Sigmoid colon (tissue), 7 donors: Measurements from ENCODE around the gene SLC1A2. TPM values are rescaled to one million over a fixed set of nuclear protein-coding genes. Genes with fewer than 3 reads are reported as not detected.

Experiments used
- DNase-seq: peaks from one replicate; pipeline ENCODE4 v3.0.0-alpha.2; 2019
- H3K27ac ChIP-seq, 4 donors: fragments of 200-600 bp; sonication (generic); one replicate each; pipeline ENCODE4 v1.5.1; 2016 to 2019; ENCODE audit warnings: mild to moderate bottlenecking in 1 of 4
- H3K27me3 ChIP-seq, 3 donors: fragments of 200-600 bp; sonication (generic); one replicate each; pipeline ENCODE4 v1.5.1; 2019; ENCODE audit warnings: mild to moderate bottlenecking in 1 of 3
- H3K36me3 ChIP-seq, 4 donors: fragments of 200-600 bp; sonication (generic); one replicate each; pipeline ENCODE4 v1.5.1; 2016 to 2019
- H3K4me1 ChIP-seq, 4 donors: fragments of 200-600 bp; sonication (generic); one replicate each; pipeline ENCODE4 v1.5.1; 2017 to 2019
- H3K4me3 ChIP-seq, 4 donors: fragments of 200-600 bp; sonication (generic); one replicate each; pipeline ENCODE4 v1.5.1; 2017 to 2019; ENCODE audit warnings: mild to moderate bottlenecking in 2 of 4, moderate library complexity in 1 of 4
- H3K9me3 ChIP-seq, 4 donors: fragments of 200-600 bp in 3 of 4; sonication (generic) in 3 of 4; one replicate each; pipeline versions ENCODE4 v1.5.1 to v1.6.1; 2013 to 2019
- CTCF ChIP-seq, 4 experiments: fragments of 450-650 bp in 3 of 4; fragments of 200-600 bp in 1 of 4; IDR thresholded peaks; one replicate each; pipeline ENCODE4 v1.5.1; 2016 to 2019; ENCODE audit warnings: antibody characterized with exemption in 4 of 4, mild to moderate bottlenecking in 3 of 4, moderate library complexity in 2 of 4
- EP300 ChIP-seq, 4 donors: sonication (generic); formaldehyde crosslinking; IDR thresholded peaks; one replicate each; pipeline ENCODE4 v1.6.1; 2017; ENCODE audit warnings: antibody characterized with exemption in 4 of 4
- POLR2A ChIP-seq, 2 donors: fragments of 450-650 bp; IDR thresholded peaks; one replicate each; pipeline ENCODE4 v1.6.1; 2016; ENCODE audit warnings: antibody characterized with exemption in 2 of 2, mild to moderate bottlenecking in 2 of 2, moderate library complexity in 2 of 2
- POLR2AphosphoS5 ChIP-seq, 4 donors: sonication (generic); formaldehyde crosslinking; IDR thresholded peaks; one replicate each; pipeline ENCODE4 v1.6.1; 2017; ENCODE audit warnings: antibody characterized with exemption in 4 of 4
- WGBS, 2 donors: extraction: QIAGEN DNeasy Blood & Tissue Kit; methylation state at CpG; one replicate each; pipeline ENCODE4 v1.1.7; 2013; 5-methylcytosine and 5-hydroxymethylcytosine counted together
- intact Hi-C: fragments of 100-400 bp; cut with DNase I; formaldehyde crosslinking; loops from one replicate; pipeline ENCODE4 v1.15.1; 2023
- polyA plus RNA-seq, 3 donors: library from polyadenylated mRNA; stranded (reverse); fragments of 200-250 nt; gene quantifications; one replicate each; pipeline ENCODE4 v1.2.3, GENCODE V29; 2013
- small RNA-seq, 3 donors: library from RNA; depleted of rRNA; stranded (forward); fragments of <200 nt; gene quantifications; one replicate each; pipeline ENCODE3, GENCODE V24; 2016
- total RNA-seq, 4 donors: library from RNA; depleted of rRNA; stranded (reverse); fragments of >200 nt; gene quantifications; one replicate each; pipeline ENCODE4 v1.1.0, GENCODE V29; 2016
- donor health status: healthy with polysubstance abuse.
- donor health status: Bipolar disorder and iron deficiency.
- donor health status: healthy.

The SLC1A2 gene
- total and polyA plus RNA-seq, 7 donors = 0.14 to 2.2 (median 0.48) TPM; not detected in 1

GRCh38 chr11:35208795-35209194, 210.6 kb downstream of the SLC1A2 start:
- Histone ChIP-seq H3K4me1 (peaks cover 0 to 9% (median 3%) of the 10 kb centered on the region in 4 donors), H3K4me3 (no peak overlapping the region), H3K9me3 (no peaks in the 10 kb centered on the region), H3K36me3 (peaks cover 0 to 24% (median 2%) of the 10 kb centered on the region in 4 donors), H3K27me3 (no peaks in the 10 kb centered on the region), H3K27ac (no peak overlapping the region)
- WGBS, 2 donors = 78 to 82% methylated on average over 4 of the region's 4 CpGs
- intact Hi-C loops = no loop called here
- TF ChIP-seq CTCF (IDR thresholded peaks at IDR 0.05) = no peak
- no peak for TF ChIP-seq EP300 (IDR thresholded peaks at IDR 0.05)
- TF ChIP-seq POLR2A (IDR thresholded peaks at IDR 0.05) = no peak
- no peak for TF ChIP-seq POLR2AphosphoS5 (IDR thresholded peaks at IDR 0.05)
- no peak for DNase-seq

- no peaks in the 10 kb centered on the region for H3K9me3 ChIP-seq
- no peak overlapping the region for H3K4me3 ChIP-seq
- 89 to 93% methylated on average over 10 of the region's 10 CpGs for WGBS, 2 donors
- TF ChIP-seq EP300 (IDR thresholded peaks at IDR 0.05) (no peak), POLR2AphosphoS5 (IDR thresholded peaks at IDR 0.05) (no peak), CTCF (IDR thresholded peaks at IDR 0.05) (no peak), POLR2A (IDR thresholded peaks at IDR 0.05) (no peak)
- peaks cover 0 to 9% (median 3%) of the 10 kb centered on the region in 4 donors for H3K4me1 ChIP-seq
- no peak for DNase-seq
- H3K36me3 ChIP-seq = peaks cover 0 to 24% (median 2%) of the 10 kb centered on the region in 4 donors
- no peaks in the 10 kb centered on the region for H3K27me3 ChIP-seq
- H3K27ac ChIP-seq = no peak overlapping the region
- intact Hi-C loops = no loop called here
These were observed 211.6 kb downstream of the SLC1A2 start for GRCh38 chr11:35207471-35208403.

GRCh38 chr11:35206616-35207015, 212.7 kb downstream of the SLC1A2 start:
- no peak overlapping the region for H3K4me3 ChIP-seq
- intact Hi-C loops = no loop called here
- WGBS, 2 donors = 93 to 99% methylated on average over 1 of the region's 1 CpG
- no peaks in the 10 kb centered on the region for H3K9me3 ChIP-seq
- peaks cover 0 to 29% (median 7%) of the 10 kb centered on the region in 4 donors for H3K36me3 ChIP-seq
- H3K27me3 ChIP-seq = no peaks in the 10 kb centered on the region
- TF ChIP-seq POLR2AphosphoS5 (IDR thresholded peaks at IDR 0.05) = no peak
- TF ChIP-seq CTCF (IDR thresholded peaks at IDR 0.05) = no peak
- no peak for TF ChIP-seq EP300 (IDR thresholded peaks at IDR 0.05)
- TF ChIP-seq POLR2A (IDR thresholded peaks at IDR 0.05) = no peak
- DNase-seq = no peak
- no peak overlapping the region for H3K27ac ChIP-seq
- H3K4me1 ChIP-seq = peaks cover 0 to 9% (median 3%) of the 10 kb centered on the region in 4 donors

- Histone ChIP-seq H3K27me3 (no peaks in the 10 kb centered on the region), H3K9me3 (no peaks in the 10 kb centered on the region), H3K36me3 (peaks cover 0 to 28% (median 11%) of the 10 kb centered on the region in 4 donors), H3K4me1 (peaks cover 0 to 9% (median 3%) of the 10 kb centered on the region in 4 donors), H3K4me3 (no peak overlapping the region), H3K27ac (no peak overlapping the region)
- DNase-seq = no peak
- 95 to 97% methylated on average over 5 of the region's 5 CpGs for WGBS, 2 donors
- intact Hi-C loops = no loop called here
- no peak for TF ChIP-seq POLR2AphosphoS5 (IDR thresholded peaks at IDR 0.05)
- TF ChIP-seq EP300 (IDR thresholded peaks at IDR 0.05) = no peak
- no peak for TF ChIP-seq CTCF (IDR thresholded peaks at IDR 0.05)
- TF ChIP-seq POLR2A (IDR thresholded peaks at IDR 0.05) = no peak
These were observed 214.7 kb downstream of the SLC1A2 start for GRCh38 chr11:35204614-35205013.

Small RNA genes within 50 kb of the gene (small RNA-seq; reads per million reads assigned to genes)
- 0 reads per million in 3 donors for gene AC090625.1

Other genes with a start within 250 kb of the SLC1A2 start
- gene PAMR1, start 106.1 kb upstream of the SLC1A2 start, total RNA-seq = 10 to 100 TPM in 3 of 4 donors, 1 to 10 TPM in 1; 7.8 to 26.5 (median 17.2) TPM
- gene PAMR1, start 106.1 kb upstream of the SLC1A2 start, polyA plus RNA-seq = 1 to 10 TPM in 2 of 3 donors, under 1 TPM in 1; 0.92 to 6.6 (median 1.8) TPM
- gene FJX1, start 198.9 kb upstream of the SLC1A2 start, total RNA-seq = 1 to 10 TPM; 1.9 to 9.4 (median 3.3) TPM
- 1 to 10 TPM in 1 of 3 donors, under 1 TPM in 1, not detected in 1; 0.46 to 1.1 TPM for gene FJX1, start 198.9 kb upstream of the SLC1A2 start, polyA plus RNA-seq
- gene TRIM44, start 243.2 kb upstream of the SLC1A2 start, total RNA-seq = 10 to 100 TPM; 23.0 to 97.2 (median 37.8) TPM
- 10 to 100 TPM in 1 of 3 donors, 1 to 10 TPM in 2; 8.4 to 18.0 (median 8.6) TPM for gene TRIM44, start 243.2 kb upstream of the SLC1A2 start, polyA plus RNA-seq